Loucy (cell line): ENCODE measurements around the gene COPS2.

ENCODE experiments used
- EZH2phosphoT487 ChIP-seq: fragments of 200-600 bp; IDR thresholded peaks from 2 replicates; pipeline ENCODE4 v1.6.1; 2018; ENCODE audit warnings: antibody characterized with exemption, mild to moderate bottlenecking, moderate library complexity, borderline replicate concordance
- TF ChIP-seq, protein P1 (sequence below): fragments of 200-600 bp; sonication (generic); conservative IDR thresholded peaks from 2 replicates; pipeline ENCODE4 v1.5.1; 2014; ENCODE audit warnings: mild to moderate bottlenecking, antibody characterized with exemption, low read length

DNA sequence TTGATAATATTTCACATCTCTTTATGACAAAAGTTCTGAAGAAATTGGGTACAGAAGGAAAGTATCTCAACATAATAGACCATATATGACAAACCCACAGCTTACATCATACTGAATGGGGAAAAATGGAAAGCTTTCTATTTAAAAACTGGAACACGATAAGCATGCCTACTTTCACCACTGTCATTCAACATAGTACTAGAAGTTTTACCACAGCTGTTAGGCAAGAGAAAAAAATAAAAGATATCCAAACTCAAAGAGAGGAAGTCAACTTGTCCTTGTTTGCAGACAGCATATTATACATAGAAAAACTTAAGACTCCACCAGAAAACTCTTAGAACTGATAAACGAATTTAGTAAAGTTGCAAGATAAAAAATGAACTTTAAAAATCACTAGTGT, 40.3 kb downstream of the COPS2 start:
- TF ChIP-seq, protein P1, sequence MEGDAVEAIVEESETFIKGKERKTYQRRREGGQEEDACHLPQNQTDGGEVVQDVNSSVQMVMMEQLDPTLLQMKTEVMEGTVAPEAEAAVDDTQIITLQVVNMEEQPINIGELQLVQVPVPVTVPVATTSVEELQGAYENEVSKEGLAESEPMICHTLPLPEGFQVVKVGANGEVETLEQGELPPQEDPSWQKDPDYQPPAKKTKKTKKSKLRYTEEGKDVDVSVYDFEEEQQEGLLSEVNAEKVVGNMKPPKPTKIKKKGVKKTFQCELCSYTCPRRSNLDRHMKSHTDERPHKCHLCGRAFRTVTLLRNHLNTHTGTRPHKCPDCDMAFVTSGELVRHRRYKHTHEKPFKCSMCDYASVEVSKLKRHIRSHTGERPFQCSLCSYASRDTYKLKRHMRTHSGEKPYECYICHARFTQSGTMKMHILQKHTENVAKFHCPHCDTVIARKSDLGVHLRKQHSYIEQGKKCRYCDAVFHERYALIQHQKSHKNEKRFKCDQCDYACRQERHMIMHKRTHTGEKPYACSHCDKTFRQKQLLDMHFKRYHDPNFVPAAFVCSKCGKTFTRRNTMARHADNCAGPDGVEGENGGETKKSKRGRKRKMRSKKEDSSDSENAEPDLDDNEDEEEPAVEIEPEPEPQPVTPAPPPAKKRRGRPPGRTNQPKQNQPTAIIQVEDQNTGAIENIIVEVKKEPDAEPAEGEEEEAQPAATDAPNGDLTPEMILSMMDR: no peak
- TF ChIP-seq EZH2phosphoT487: no peak
